ENCODE data around the gene BACE1.

BACE1 gene

GRCh38 chr11:117298195-117298594 lies 17.9 kb downstream of the BACE1 start:
- H3K36me3 ChIP-seq (ENCODE audit: control insufficient read depth, insufficient read depth, low read length) = no peaks in the 10 kb centered on the region; the same call in 1 of the 2 replicates
- no peaks in the 10 kb centered on the region for H3K27me3 ChIP-seq (replicated peaks; ENCODE audit: control insufficient read depth, insufficient read depth, low read length)
- DNase-seq (ENCODE audit: extremely low read depth, insufficient read length) = no peak
- no peak overlapping the region for H3K4me3 ChIP-seq (replicated peaks; ENCODE audit: low read depth, low read length)
- TF ChIP-seq CTCF (IDR thresholded peaks at IDR 0.05; ENCODE audit: insufficient read depth, low read length, poor library complexity, severe bottlenecking) = no peak

- TF ChIP-seq CTCF (IDR thresholded peaks at IDR 0.05; ENCODE audit: insufficient read depth, low read length, poor library complexity, severe bottlenecking) = no peak
- Histone ChIP-seq H3K27me3 (replicated peaks; ENCODE audit: control insufficient read depth, insufficient read depth, low read length) (no peaks in the 10 kb centered on the region), H3K4me3 (replicated peaks; ENCODE audit: low read depth, low read length) (no peak overlapping the region), H3K36me3 (ENCODE audit: control insufficient read depth, insufficient read depth, low read length) (no peaks in the 10 kb centered on the region; the same call in 1 of the 2 replicates)
- DNase-seq (ENCODE audit: extremely low read depth, insufficient read length) = no peak
These were observed 19.2 kb downstream of the BACE1 start for GRCh38 chr11:117296881-117297280.

- H3K4me3 ChIP-seq (replicated peaks; ENCODE audit: low read depth, low read length) = no peak overlapping the region
- no peak for DNase-seq (ENCODE audit: extremely low read depth, insufficient read length)
- no peak for TF ChIP-seq CTCF (IDR thresholded peaks at IDR 0.05; ENCODE audit: insufficient read depth, low read length, poor library complexity, severe bottlenecking)
- no peaks in the 10 kb centered on the region for H3K27me3 ChIP-seq (replicated peaks; ENCODE audit: control insufficient read depth, insufficient read depth, low read length)
- H3K36me3 ChIP-seq (ENCODE audit: control insufficient read depth, insufficient read depth, low read length) = no peaks in the 10 kb centered on the region; the same call in 1 of the 2 replicates
These were observed 20.5 kb downstream of the BACE1 start for GRCh38 chr11:117295438-117296137.

- H3K4me3 ChIP-seq (replicated peaks; ENCODE audit: low read depth, low read length) = no peak overlapping the region
- DNase-seq (ENCODE audit: extremely low read depth, insufficient read length) = no peak
- peaks cover 7% of the 10 kb centered on the region for H3K36me3 ChIP-seq (ENCODE audit: control insufficient read depth, insufficient read depth, low read length)
- no peaks in the 10 kb centered on the region for H3K27me3 ChIP-seq (replicated peaks; ENCODE audit: control insufficient read depth, insufficient read depth, low read length)
- TF ChIP-seq CTCF (IDR thresholded peaks at IDR 0.05; ENCODE audit: insufficient read depth, low read length, poor library complexity, severe bottlenecking) = no peak
These were observed 23.4 kb downstream of the BACE1 start for GRCh38 chr11:117292616-117293015.

GRCh38 chr11:117290809-117291396 lies 25.2 kb downstream of the BACE1 start, which contains the start of gene BACE1-AS:
Gene BACE1-AS (plus strand): TSS chr11:117291346.
- no peak for TF ChIP-seq CTCF (IDR thresholded peaks at IDR 0.05; ENCODE audit: insufficient read depth, low read length, poor library complexity, severe bottlenecking)
- H3K4me3 ChIP-seq (replicated peaks; ENCODE audit: low read depth, low read length) = no peak within 1 kb of the TSS
- H3K27me3 ChIP-seq (replicated peaks; ENCODE audit: control insufficient read depth, insufficient read depth, low read length) = no peaks in the 10 kb centered on the region
- H3K36me3 ChIP-seq (ENCODE audit: control insufficient read depth, insufficient read depth, low read length) = peaks cover 8% of the 10 kb centered on the region
- DNase-seq (ENCODE audit: extremely low read depth, insufficient read length) = no peak
